ENCODE measurements around the gene C2CD4B.

The C2CD4B gene

GRCh38 chr15:62147551-62147950 is 17.5 kb downstream of the C2CD4B start:
- no peak for DNase-seq (ENCODE audit: low read depth in 2 of 2)

GRCh38 chr15:62147149-62147548 is 17.9 kb downstream of the C2CD4B start:
- DNase-seq (ENCODE audit: low read depth in 2 of 2), result no peak

GRCh38 chr15:62145015-62145735 is 19.9 kb downstream of the C2CD4B start:
- DNase-seq (ENCODE audit: low read depth in 2 of 2), result no peak

GRCh38 chr15:62142736-62143135 is 22.3 kb downstream of the C2CD4B start:
- DNase-seq (ENCODE audit: low read depth in 2 of 2), result no peak

GRCh38 chr15:62141643-62142588 is 23.2 kb downstream of the C2CD4B start:
- no peak for DNase-seq (ENCODE audit: low read depth in 2 of 2)

GRCh38 chr15:62141200-62141599 is 23.9 kb downstream of the C2CD4B start:
- no peak for DNase-seq (ENCODE audit: low read depth in 2 of 2)

- DNase-seq (ENCODE audit: low read depth in 2 of 2), result no peak
Measured at GRCh38 chr15:62138124-62138523, 27.0 kb downstream of the C2CD4B start.

- DNase-seq (ENCODE audit: low read depth in 2 of 2), result no peak
Measured at GRCh38 chr15:62136911-62137865, 27.9 kb downstream of the C2CD4B start.

- no peak for DNase-seq (ENCODE audit: low read depth in 2 of 2)
Measured at GRCh38 chr15:62135532-62136134, 29.5 kb downstream of the C2CD4B start.

GRCh38 chr15:62133141-62133540 is 31.9 kb downstream of the C2CD4B start:
- DNase-seq (ENCODE audit: low read depth in 2 of 2), result no peak

GRCh38 chr15:62128916-62129315 is 36.2 kb downstream of the C2CD4B start:
- DNase-seq (ENCODE audit: low read depth in 2 of 2), result no peak

- DNase-seq (ENCODE audit: low read depth in 2 of 2), result no peak
Measured at GRCh38 chr15:62126364-62126763, 38.7 kb downstream of the C2CD4B start.

- no peak for DNase-seq (ENCODE audit: low read depth in 2 of 2)
Measured at GRCh38 chr15:62125773-62126172, 39.3 kb downstream of the C2CD4B start.

GRCh38 chr15:62124973-62125303 is 40.1 kb downstream of the C2CD4B start:
- no peak for DNase-seq (ENCODE audit: low read depth in 2 of 2)

- no peak for DNase-seq (ENCODE audit: low read depth in 2 of 2)
Measured at GRCh38 chr15:62124176-62124972, 40.7 kb downstream of the C2CD4B start.

- DNase-seq (ENCODE audit: low read depth in 2 of 2), result no peak
Measured at GRCh38 chr15:62122249-62122648, 42.8 kb downstream of the C2CD4B start.

- no peak for DNase-seq (ENCODE audit: low read depth in 2 of 2)
Measured at GRCh38 chr15:62121273-62122015, 43.6 kb downstream of the C2CD4B start.

GRCh38 chr15:62120776-62121175 is 44.3 kb downstream of the C2CD4B start:
- no peak for DNase-seq (ENCODE audit: low read depth in 2 of 2)

- DNase-seq (ENCODE audit: low read depth in 2 of 2), result no peak
Measured at GRCh38 chr15:62119874-62120273, 45.2 kb downstream of the C2CD4B start.

Data from stimulated activated CD4-positive, alpha-beta T cell treated with anti-CD3 and anti-CD28 coated beads, Interleukin-1b, Interleukin-23, amount 100 ng/mL, for 4 hours (primary cell).